ENCODE measurements around the gene CCDC174.

GRCh38 chr3:14718539-14718938 lies 67.0 kb downstream of the CCDC174 start:
- TF ChIP-seq CTCF (IDR thresholded peaks at IDR 0.05) (no peak), EP300 (IDR thresholded peaks at IDR 0.05) (no peak)
